ENCODE data around the gene CARNS1. TPM values are rescaled to one million over a fixed set of nuclear protein-coding genes. Genes with fewer than 3 reads are reported as not detected.

The CARNS1 gene
- total and polyA plus RNA-seq, 9 of the 15 experiments (the other 6 are each of a cell fraction or from before 2014, with no cell fraction given), result 0.01 to 0.18 (median 0.06) TPM; not detected in 3

DNA sequence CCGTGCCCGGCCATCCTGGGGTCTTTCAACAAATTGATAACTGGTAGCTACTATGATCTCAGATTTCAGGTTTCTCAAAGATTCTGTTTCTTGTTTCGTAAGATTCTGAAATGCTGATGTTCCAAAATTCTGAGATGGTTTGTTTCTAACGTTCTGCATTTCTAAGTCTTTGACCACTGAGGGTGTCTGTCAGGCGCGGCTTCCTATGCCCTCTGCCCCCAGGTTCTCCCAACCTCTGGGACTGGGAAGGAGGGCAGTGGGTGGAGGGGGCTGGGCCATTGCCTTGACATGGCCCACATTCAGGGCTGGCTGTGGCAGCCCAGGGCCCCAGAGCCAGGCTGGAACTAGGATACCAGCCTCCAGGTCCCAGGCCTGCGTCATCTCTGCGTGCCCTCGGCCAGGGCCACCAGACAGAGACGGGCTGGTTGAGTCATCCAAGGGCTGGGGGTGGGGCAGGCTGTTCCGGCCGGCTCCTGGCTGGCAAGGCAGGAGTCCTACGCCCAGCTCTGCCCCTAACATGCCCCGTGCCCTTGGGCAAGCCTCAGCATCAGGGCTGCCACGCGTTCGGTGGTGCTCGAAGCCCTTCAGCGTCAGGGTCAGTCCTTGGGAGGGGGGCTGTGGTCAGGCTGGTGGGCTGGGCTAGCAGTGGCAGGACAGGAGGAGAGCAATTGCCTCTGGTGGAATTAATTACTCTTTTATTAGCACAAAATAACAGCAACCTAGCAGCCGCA lies 48.4 kb downstream of the CARNS1 start (continued):
- TF ChIP-seq, protein P1, sequence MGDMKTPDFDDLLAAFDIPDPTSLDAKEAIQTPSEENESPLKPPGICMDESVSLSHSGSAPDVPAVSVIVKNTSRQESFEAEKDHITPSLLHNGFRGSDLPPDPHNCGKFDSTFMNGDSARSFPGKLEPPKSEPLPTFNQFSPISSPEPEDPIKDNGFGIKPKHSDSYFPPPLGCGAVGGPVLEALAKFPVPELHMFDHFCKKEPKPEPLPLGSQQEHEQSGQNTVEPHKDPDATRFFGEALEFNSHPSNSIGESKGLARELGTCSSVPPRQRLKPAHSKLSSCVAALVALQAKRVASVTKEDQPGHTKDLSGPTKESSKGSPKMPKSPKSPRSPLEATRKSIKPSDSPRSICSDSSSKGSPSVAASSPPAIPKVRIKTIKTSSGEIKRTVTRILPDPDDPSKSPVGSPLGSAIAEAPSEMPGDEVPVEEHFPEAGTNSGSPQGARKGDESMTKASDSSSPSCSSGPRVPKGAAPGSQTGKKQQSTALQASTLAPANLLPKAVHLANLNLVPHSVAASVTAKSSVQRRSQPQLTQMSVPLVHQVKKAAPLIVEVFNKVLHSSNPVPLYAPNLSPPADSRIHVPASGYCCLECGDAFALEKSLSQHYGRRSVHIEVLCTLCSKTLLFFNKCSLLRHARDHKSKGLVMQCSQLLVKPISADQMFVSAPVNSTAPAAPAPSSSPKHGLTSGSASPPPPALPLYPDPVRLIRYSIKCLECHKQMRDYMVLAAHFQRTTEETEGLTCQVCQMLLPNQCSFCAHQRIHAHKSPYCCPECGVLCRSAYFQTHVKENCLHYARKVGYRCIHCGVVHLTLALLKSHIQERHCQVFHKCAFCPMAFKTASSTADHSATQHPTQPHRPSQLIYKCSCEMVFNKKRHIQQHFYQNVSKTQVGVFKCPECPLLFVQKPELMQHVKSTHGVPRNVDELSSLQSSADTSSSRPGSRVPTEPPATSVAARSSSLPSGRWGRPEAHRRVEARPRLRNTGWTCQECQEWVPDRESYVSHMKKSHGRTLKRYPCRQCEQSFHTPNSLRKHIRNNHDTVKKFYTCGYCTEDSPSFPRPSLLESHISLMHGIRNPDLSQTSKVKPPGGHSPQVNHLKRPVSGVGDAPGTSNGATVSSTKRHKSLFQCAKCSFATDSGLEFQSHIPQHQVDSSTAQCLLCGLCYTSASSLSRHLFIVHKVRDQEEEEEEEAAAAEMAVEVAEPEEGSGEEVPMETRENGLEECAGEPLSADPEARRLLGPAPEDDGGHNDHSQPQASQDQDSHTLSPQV (IDR thresholded peaks at IDR 0.05), result peak; percentile 96
- TF ChIP-seq SRSF3 (IDR thresholded peaks at IDR 0.05; ENCODE audit: insufficient read depth, low read length) (0 out of 2 replicates have a peak, but pooled peaks have one; percentile 53), PHF20 (IDR thresholded peaks at IDR 0.05; ENCODE audit: partially characterized antibody) (peak; percentile 77), FOXK2 (conservative IDR thresholded peaks at IDR 0.05 in 1 of 2, IDR thresholded peaks at IDR 0.05 in 1 of 2; ENCODE audit: low read depth in 2 of 2) (0 out of 4 replicates have a peak, but pooled peaks of 1 of the 2 experiments have one; percentile 9), SREBF2 (CRISPR knock-in tag; IDR thresholded peaks at IDR 0.05) (0 out of 2 replicates have a peak, but pooled peaks have one; percentile 21), HNRNPL (IDR thresholded peaks at IDR 0.05; ENCODE audit: low read depth, low read length) (peak; percentile 90), HIVEP1 (CRISPR knock-in tag; IDR thresholded peaks at IDR 0.05) (peak; percentile 12; the same call in 1 of the 2 replicates), MYC (IDR thresholded peaks at IDR 0.05; ENCODE audit: low read depth, low read length) (0 out of 2 replicates have a peak, but pooled peaks have one; percentile 11), MYC (CRISPR knock-in tag; IDR thresholded peaks at IDR 0.05; ENCODE audit: borderline replicate concordance, low read depth) (0 out of 2 replicates have a peak, but pooled peaks have one; percentile 30), MNT (conservative IDR thresholded peaks at IDR 0.05) (peak in 1 of 2 experiments; percentile 60; a peak in 1 of 4 replicates), PCBP1 (IDR thresholded peaks at IDR 0.05; ENCODE audit: low read depth, low read length, poor library complexity, severe bottlenecking) (peak; percentile 79), SLC30A9 (CRISPR knock-in tag; IDR thresholded peaks at IDR 0.05) (no peak), HDGF (IDR thresholded peaks at IDR 0.05) (peak; percentile 86; the same call in 1 of the 2 replicates), CBX2 (IDR thresholded peaks at IDR 0.05; ENCODE audit: insufficient read depth, low read length, poor library complexity, severe bottlenecking) (no peak)
- TF ChIP-seq, protein P2, sequence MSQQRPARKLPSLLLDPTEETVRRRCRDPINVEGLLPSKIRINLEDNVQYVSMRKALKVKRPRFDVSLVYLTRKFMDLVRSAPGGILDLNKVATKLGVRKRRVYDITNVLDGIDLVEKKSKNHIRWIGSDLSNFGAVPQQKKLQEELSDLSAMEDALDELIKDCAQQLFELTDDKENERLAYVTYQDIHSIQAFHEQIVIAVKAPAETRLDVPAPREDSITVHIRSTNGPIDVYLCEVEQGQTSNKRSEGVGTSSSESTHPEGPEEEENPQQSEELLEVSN (IDR thresholded peaks at IDR 0.05; ENCODE audit: borderline replicate concordance in 1 of 2, extremely low read depth in 1 of 2, insufficient read depth in 1 of 2, insufficient read length in 1 of 2, low read depth in 1 of 2, low read length in 1 of 2, poor library complexity in 1 of 2, severe bottlenecking in 1 of 2), result peak; percentile 14 to 52
- TF ChIP-seq, protein P3, sequence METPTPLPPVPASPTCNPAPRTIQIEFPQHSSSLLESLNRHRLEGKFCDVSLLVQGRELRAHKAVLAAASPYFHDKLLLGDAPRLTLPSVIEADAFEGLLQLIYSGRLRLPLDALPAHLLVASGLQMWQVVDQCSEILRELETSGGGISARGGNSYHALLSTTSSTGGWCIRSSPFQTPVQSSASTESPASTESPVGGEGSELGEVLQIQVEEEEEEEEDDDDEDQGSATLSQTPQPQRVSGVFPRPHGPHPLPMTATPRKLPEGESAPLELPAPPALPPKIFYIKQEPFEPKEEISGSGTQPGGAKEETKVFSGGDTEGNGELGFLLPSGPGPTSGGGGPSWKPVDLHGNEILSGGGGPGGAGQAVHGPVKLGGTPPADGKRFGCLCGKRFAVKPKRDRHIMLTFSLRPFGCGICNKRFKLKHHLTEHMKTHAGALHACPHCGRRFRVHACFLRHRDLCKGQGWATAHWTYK (CRISPR knock-in tag; IDR thresholded peaks at IDR 0.05), result peak; percentile 95

All from K562 (cell line).